Measurements from ENCODE around the gene GPBAR1.
"Not testable (repeated sequence)": the region's sequence is repeated elsewhere in the genome, so short reads cannot be mapped to it uniquely, and the experiment has no call there.

GPBAR1 gene

DNA sequence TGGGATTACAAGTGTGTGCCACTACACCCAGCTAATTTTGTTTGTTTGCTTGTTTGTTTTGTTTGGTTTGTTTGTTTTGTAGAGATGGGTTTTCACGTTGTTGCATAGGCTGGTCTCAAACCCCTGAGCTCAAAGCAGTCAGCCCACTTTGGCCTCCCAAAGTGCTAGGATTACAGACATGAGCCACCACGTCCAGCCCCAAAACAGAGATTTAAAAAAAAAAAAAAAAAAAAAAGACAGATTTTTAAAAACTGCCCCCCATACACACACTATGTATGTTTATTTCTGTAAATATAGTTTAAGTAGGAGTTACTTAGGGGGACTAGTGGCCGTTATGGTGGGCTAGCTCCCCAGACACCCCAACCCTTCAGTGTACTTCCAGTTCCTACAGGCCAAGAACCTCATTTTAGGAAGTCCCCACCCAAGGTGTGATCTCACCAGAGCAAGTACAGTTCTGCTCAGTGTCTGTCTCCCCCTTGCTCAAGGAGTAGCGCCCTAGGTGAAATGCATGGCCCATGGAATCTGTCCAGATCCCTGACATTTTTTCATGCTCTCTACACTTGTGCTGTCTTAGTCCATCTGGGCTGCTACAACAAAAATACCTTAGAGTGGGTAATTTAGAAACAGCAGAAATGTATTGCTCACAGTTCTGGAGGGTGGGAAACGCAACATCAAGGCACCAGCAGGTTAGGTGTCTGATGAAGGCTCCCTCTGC, 33.1 kb downstream of the GPBAR1 start:
- intact Hi-C loops (cut with DNase I), result loop anchor here (5.0 kb wide), 1 partner anchor 108 kb away; no protein-coding TSS in a partner anchor
- DNase-seq, result no peak

DNA sequence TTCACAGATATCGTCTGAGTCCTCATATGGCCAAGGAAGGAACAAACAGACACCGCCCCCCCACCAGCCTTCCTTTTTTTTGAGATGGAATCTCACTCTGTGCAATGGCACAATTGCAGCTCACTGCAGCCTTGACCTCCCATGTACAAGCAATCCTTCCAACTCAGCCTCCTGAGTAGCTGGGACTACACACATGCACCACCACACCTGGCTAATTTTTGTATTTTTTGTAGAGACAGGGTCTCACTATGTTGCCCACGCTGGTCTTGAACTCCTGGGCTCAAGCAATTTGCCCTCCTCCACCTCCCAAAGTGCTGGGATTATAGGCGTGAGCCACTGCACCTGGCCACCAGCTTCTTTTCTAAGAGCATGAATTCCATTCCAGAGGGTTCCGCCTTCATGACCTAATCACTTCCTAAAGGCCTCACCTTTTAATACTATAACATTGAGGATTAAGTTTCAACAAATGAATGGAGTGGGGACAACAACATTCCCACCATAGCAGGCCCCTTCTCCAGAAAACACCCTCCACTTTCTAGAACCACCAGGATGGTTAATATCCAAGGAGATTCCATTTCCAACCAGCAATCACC, 33.7 kb downstream of the GPBAR1 start:
- intact Hi-C loops (cut with DNase I), result loop anchor here (5.0 kb wide), 1 partner anchor 108 kb away; no protein-coding TSS in a partner anchor
- no peak for DNase-seq

DNA sequence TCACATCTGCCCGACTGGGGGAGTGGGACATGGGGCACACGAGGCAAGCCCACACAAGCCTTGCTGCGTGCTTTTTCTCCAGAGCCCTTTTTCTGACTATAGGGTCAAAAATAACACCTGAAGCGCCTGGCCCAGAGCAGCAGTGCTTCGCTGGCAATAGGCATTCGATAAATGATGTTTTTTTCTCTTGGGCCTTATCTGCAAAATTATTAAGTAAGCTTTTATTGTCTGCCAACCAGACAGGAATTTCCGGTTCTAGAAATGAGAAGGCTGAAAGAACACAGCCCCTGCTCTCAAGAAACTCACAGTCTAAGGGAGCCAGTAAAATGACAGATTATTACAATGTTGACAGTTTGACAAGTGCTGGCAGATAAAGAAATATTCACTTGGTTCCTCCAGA, 34.2 kb downstream of the GPBAR1 start:
- DNase-seq, result no peak
- intact Hi-C loops (cut with DNase I), result no loop called here

DNA sequence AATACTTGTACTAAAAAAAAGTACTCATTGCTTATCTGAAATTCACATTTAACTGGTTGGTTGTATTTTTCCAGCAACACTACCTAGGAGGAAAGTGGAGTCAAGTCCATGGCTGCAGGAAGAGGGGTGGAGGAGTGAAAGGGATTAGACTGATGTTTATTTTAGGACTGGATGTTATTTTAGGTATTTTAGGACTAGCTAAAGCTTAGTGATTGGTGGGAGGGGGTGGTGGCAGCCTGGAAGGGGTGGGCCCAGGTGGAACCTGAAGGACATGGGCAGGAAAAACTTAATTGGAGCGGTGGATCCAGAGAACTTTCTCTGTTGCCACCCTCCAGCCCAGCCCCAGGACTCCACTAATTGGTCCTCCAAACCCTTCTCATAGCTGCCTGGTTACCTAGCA, 35.4 kb downstream of the GPBAR1 start:
- intact Hi-C loops (cut with DNase I), result no loop called here
- no peak for DNase-seq

DNA sequence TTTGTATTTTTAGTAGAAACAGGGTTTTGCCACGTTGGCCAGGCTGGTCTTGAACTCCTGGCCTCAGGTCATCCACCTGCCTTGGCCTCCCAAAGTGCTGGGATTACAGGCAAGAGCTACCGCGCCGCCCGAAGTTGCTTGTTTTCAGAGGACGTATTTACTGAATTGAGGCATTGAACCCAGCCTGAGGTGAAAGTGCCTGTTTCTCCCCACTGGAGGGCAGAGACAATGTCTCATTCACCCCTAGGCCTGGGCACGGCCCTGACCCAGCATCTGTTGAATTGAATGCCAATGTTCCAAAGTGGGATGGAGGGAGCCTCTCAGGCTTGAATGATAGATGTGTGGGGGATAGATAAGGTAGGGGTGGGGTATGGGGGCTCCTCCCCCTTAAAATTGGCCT, 36.0 kb downstream of the GPBAR1 start:
- DNase-seq, result peak; percentile 36 to 89 (median 73)
- intact Hi-C loops (cut with DNase I), result no loop called here

DNA sequence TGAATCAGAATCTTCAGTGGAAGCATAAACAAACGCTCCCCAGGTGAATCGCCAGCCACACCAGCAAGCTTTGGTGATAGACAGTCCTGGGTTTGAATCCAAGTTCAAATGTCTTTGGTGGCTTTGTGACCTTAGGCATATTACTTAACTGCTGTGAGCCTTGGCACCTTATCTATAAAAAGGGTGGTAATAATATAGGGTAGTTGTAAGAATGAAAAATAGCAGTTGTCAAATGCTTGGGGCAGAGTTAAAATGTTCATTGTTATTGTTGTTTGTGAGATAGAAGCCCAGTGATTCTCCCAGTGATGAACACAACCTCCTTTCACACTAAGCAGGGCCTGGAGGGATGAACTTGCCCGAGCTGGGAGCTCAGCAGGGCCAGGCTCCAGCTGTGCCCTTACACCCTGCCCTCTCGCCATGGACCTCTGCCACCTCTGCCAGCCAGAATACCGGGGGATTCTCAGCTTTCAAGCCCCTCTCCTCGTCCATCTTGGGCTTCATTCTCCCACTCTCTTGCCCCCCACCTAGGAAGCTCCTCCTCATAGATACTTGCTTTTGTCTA, 37.6 kb downstream of the GPBAR1 start:
- DNase-seq, result peak in 27 of 42 donors; percentile 18 to 75 (median 53)
- intact Hi-C loops (cut with DNase I), result no loop called here

DNA sequence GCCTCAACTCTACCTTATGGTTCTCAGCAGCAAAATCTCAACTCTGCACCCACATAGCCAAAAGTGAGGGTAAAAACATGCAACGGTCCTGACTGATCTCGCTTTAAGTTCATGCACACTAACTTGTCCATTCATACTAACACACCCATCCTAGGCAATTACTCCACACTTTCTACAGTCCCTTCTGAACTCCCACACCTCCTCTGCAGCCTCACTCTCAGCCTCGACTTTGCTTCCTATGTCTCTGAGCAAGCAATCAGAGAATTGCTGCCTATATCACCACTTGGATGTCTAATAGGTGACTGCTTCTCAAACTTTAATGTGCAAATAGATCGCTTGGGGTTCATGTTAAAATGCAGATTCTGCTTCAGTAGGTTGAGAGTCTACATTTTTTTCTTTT, 39.3 kb downstream of the GPBAR1 start:
- no peak for DNase-seq
- intact Hi-C loops (cut with DNase I), result loop anchor here (5.0 to 10.0 kb wide), 2 partner anchors 55 to 97 kb away; partner anchors contain the start of genes CATIP and CTDSP1

DNA sequence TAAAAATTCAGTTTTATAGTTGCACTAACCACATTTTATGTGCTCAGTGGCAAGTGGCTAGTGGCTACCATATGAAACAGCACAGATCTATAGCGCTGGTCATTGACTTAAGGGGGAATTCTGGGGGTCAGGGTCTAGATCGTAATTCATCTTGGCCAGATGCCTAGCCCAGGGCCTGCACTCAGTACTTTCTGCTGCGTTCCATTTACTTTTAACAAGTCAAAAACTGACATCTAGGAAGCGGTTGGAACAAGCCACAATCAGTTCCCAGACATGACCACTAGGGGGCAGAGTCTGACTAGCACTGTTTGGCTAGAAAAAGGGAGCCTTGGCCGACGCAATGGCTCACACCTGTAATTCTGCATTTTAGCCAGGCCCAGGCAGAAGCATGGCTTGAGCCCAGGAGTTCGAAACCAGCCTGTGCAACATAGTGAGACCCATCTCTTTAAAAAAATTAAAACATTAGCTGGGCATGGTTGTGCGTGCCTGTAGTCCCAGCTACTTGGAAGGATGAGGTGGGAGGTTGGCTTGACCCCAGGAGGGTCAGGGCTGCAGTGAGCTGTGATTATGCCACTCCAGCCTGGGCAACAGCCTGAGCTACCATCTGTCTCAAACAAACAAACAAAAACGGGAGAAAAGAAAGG, 40.5 kb downstream of the GPBAR1 start:
- intact Hi-C loops (cut with DNase I), result loop anchor here (5.0 to 10.0 kb wide), 2 partner anchors 54 to 96 kb away; partner anchors contain the start of genes CATIP and CTDSP1
- peak; percentile 47 to 95 (median 85) for DNase-seq

DNA sequence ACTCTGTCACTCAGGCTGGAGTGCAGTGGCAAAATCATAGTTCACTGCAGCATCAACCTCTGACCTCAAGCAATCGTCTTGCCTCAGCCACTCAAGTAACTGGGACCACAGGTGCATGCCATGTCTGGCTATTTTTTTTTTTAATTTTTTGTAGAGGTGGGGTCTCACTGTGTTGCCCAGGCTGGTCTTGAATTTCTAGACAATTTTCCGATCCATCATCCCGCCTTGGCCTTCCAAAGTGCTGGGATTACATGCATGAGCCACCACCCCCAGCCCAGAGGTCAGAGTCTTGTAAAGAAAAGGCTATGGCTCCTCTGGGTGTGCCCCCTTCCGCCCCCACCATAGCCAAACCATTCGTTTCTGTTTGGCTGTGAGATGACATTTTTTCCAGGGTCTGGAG, 44.6 kb downstream of the GPBAR1 start:
- DNase-seq, result no peak
- intact Hi-C loops (cut with DNase I), result loop anchor here (10.0 kb wide), 1 partner anchor 49 kb away; the partner anchor contains the start of gene CATIP

DNA sequence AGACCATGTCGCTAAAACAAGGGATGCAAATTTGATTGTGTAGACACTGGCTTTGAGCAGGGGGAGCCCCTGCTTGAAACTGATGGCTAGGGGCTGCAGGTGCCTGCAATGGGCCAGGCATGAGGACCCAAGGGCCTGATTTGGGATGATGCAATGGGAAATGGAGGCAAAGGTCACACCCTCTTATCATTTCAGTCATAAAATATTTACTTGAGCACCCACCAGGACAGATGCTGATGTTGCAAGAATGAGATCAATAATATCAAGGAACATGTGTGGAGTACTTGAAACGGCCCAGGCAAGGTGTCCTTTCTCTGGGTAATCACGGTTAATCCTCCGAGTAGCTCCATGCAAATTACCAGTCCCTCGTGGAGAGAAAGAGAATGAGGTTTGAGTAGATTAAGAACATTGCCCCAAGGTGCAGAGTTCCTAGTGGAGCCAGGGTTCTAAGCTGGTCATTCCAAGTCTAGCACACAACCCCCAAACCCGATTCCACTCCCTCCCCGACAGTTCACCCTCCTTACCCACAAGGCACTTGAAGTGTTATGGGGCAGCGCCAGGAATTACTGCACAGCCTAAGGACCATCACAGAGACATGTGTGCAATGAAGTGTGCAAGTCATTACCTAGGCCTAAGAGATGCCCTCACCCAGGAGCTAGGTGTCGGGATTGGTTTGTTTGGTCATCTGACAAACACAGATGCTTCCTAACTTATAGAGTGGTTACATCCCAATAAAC, 45.5 kb downstream of the GPBAR1 start:
- intact Hi-C loops (cut with DNase I), result loop anchor here (10.0 kb wide), 1 partner anchor 48 kb away; the partner anchor contains the start of gene CATIP
- DNase-seq, result no peak

DNA sequence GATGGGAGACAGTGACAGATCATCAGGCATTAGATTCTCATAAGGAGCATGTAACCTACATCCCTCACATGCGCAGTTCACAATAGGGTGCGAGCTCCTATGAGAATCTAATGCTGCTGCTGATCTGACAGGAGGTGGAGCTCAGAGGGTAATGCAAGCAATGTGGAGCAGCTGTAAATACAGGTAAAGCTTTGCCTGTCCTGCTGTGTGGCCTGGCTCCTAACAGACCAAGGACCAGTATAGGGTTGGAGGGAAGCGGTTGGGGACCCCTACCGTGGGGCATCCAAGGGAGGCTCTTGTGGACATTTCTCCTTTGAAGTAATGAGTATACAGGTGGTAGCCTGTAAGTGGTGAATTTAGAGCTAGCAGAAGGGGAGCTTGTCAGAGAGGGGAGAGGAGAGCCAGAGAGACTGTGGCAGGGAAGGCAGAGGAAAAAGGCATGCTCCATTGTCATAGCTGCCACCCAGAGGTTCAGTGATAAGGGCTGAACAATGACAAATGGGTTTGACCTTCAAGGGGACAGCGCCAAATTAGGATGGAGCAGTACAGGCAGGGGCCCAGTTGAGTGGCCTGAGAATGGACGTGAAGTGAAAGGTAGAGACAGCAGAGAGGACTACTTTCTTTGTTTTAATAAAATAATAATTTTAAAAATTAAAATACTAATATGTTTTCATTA, 46.7 kb downstream of the GPBAR1 start:
- intact Hi-C loops (cut with DNase I), result loop anchor here (10.0 kb wide), 1 partner anchor 47 kb away; the partner anchor contains the start of gene CATIP

DNA sequence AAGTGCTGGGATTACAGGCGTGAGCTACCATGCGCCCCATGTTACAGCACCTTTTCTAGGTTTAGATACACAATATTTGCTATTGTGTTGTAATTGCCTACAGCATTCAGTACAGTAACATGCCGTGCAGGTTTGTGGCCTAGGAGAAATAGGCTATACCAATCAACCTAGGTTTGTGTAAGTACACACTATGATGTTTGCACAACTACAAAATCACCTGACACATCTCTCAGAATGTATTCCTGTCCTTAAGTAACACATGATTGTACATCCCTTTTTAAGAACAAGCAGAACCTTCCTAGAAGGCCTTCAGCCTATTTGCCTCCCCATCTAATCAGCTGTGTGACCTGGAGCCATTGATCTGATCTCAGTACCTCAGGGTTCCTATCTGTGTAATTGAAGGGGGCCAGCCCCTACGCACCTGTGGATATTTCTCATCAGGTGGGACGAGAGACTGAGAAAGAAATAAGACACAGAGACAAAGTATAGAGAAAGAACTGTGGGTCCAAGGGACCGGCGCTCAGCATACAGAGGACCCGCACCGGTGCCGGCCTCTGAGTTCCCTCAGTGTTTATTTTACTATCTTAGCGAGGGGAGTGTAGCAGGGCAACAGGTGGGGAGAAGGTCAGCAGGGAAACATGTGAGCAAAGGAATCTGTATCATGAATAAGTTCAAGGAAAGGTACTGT, 50.2 kb downstream of the GPBAR1 start:
- DNase-seq, result no peak

More for the DNA sequence above, 46.7 kb downstream of the GPBAR1 start:
- no peak for DNase-seq

DNA sequence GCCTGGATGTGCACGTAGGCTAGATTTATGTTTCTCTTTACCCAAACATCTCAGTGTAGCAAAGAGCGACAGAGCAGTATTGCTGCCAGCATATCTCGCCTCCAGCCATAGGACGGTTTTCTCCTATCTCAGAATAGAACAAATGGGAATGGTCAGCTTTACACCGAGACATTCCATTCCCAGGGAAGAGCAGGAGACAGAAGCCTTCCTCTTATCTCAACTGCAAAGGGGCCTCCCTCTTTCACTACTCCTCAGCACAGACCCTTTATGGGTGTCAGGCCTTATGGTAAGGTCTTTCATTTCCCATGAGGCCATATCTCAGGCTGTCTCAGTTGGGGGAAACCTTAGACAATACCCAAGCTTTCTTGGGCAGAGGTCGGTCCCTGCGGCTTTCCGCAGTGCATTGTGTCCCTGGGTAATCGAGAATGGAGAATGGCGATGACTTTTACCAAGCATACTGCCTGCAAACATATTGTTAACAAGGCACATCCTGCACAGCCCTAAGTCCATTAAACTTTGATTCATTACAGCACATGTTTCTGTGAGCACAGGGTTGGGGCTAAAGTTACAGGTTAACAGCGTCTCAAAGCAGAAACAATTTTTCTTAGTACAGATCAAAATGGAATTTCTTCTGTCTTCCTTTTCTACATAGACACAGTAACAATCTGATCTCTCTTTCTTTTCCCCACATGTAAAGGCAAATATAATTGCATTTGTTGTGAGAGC, 50.9 kb downstream of the GPBAR1 start:
- intact Hi-C loops (cut with DNase I); DNase-seq: not testable (repeated sequence)

More for the DNA sequence above, 50.2 kb downstream of the GPBAR1 start:
- intact Hi-C loops (cut with DNase I), result no loop called here

DNA sequence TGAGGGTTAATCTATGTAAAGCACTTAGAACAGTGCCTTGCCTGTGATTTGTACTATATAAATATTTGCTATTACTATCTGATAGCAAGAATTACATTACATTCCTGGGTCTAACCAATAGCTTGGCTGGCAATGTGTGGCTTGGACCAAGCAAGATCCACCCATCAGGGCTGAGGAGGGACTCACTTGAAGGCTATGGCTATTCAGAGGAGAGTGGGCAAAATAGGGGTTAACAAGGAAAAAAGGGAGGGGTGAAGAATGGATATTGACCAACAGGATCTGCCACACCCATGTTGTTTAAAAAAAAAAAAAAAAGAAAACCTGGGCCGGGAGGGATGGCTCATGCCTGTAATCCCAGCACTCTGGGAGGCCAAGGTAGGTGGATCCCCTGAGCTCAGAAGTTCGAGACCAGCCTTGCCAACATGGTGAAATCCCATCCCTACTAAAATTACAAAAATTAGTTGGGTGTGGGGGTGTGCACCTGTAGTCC, 51.5 kb downstream of the GPBAR1 start:
- intact Hi-C loops (cut with DNase I), result no loop called here
- no peak for DNase-seq

DNA sequence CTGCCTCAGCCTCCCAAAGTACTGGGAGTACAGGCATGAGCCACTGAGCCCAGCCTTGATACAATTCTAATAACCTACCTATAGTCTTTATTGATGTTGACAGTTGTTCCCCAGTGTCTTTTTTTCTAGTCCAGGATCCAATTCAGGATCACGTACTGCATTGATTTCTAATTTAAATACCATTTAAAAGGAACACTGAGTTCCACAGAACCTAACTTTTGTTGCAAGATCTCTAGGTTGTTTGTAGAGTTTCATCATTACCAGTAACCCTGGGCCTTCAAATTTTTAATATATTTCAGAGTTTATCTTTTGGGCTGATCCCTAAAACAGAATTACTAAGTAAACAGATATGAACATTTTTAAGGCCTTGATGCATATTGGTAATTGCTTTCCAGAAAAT, 52.5 kb downstream of the GPBAR1 start:
- intact Hi-C loops (cut with DNase I), result no loop called here

More for the DNA sequence above, 52.5 kb downstream of the GPBAR1 start:
- no peak for DNase-seq
